H1 (cell line): ENCODE data around the gene KIF5A. TPM values are rescaled to one million over a fixed set of nuclear protein-coding genes. Genes with fewer than 3 reads are reported as not detected.

Experiments
- CTCF ChIA-PET: fragments of 300-600 bp; sonication (Branson Sonifier 250); formaldehyde crosslinking; loops from one replicate; lab custom pipeline; 2021; ENCODE audit not compliant: partially characterized antibody; lab: Charles Lee
- POLR2A ChIA-PET: fragments of 300-600 bp; sonication (Branson Sonifier 250); formaldehyde crosslinking; loops from one replicate; lab custom pipeline; 2021; ENCODE audit warnings: inconsistent platforms; ENCODE audit not compliant: partially characterized antibody; lab: Charles Lee
- DNase-seq, 2 experiments: peaks; one replicate each; pipeline versions ENCODE4 v3.0.0 to v3.0.0-alpha.2; 2010 to 2022; ENCODE audit warnings: low spot score in 2 of 2, low read depth in 1 of 2, mixed read lengths in 1 of 2
- FAIRE-seq: peaks from 2 replicates; lab custom pipeline; 2011; peaks lifted over from hg19 to GRCh38; lab: Jason Lieb, UNC
- H2AFZ ChIP-seq: 2 replicates; pipeline ENCODE4 v1.8.1; 2012; ENCODE audit warnings: low read length, inconsistent platforms
- H2AK5ac ChIP-seq: 2 replicates; pipeline ENCODE4 v1.6.1; 2013; ENCODE audit warnings: low read depth, low read length
- H2BK120ac ChIP-seq: replicated peaks from 2 replicates; pipeline ENCODE3; 2013; ENCODE audit warnings: low read depth, low read length, inconsistent platforms
- H2BK12ac ChIP-seq: 2 replicates; pipeline ENCODE4 v1.6.1; 2013; ENCODE audit warnings: low read depth, low read length
- H2BK15ac ChIP-seq: 2 replicates; pipeline ENCODE4 v1.6.1; 2013; ENCODE audit warnings: low read length
- H2BK20ac ChIP-seq: 2 replicates; pipeline ENCODE4 v1.6.1; 2013; ENCODE audit warnings: low read length
- H2BK5ac ChIP-seq: 2 replicates; pipeline ENCODE4 v1.6.1; 2013; ENCODE audit warnings: low read depth, low read length
- H3K14ac ChIP-seq: 2 replicates; pipeline ENCODE4 v1.6.1; 2013; ENCODE audit warnings: inconsistent platforms; ENCODE audit not compliant: insufficient read length
- H3K18ac ChIP-seq: 2 replicates; pipeline ENCODE4 v1.6.1; 2013; ENCODE audit warnings: low read length; ENCODE audit errors: extremely low read depth
- H3K23ac ChIP-seq: 2 replicates; pipeline ENCODE4 v1.6.1; 2013; ENCODE audit warnings: inconsistent platforms; ENCODE audit not compliant: insufficient read length
- H3K23me2 ChIP-seq: 2 replicates; pipeline ENCODE4 v1.6.1; 2013; ENCODE audit warnings: low read depth, low read length
- H3K27ac ChIP-seq: 2 replicates; pipeline ENCODE4 v1.6.1; 2011; ENCODE audit warnings: low read depth, low read length, inconsistent platforms
- H3K27me3 ChIP-seq, 4 experiments: replicated peaks in 1 of 4; 1 replicate in 1 of 4; 2 replicates in 3 of 4; pipeline versions ENCODE4 v1.6.1 to v1.8.1; 2011 to 2013; ENCODE audit warnings: low read length in 3 of 4, mild to moderate bottlenecking in 3 of 4, inconsistent platforms in 2 of 4, mixed read lengths in 2 of 4, moderate library complexity in 1 of 4; ENCODE audit not compliant: control insufficient read depth in 3 of 4, insufficient read depth in 3 of 4; ENCODE audit errors: extremely low read depth in 1 of 4
- H3K36me3 ChIP-seq, 4 experiments: 2 replicates each; pipeline versions ENCODE4 v1.6.1 to v1.8.1; 2011 to 2013; ENCODE audit warnings: mild to moderate bottlenecking in 4 of 4, low read length in 3 of 4, moderate library complexity in 2 of 4, control low read depth in 1 of 4, inconsistent platforms in 1 of 4; ENCODE audit not compliant: insufficient read depth in 4 of 4, control insufficient read depth in 2 of 4
- H3K4ac ChIP-seq: replicated peaks from 2 replicates; pipeline ENCODE3; 2013; ENCODE audit warnings: low read length, low read depth, mixed read lengths, inconsistent platforms; ENCODE audit not compliant: insufficient read length
- H3K4me1 ChIP-seq, 4 experiments: replicated peaks in 1 of 4; 1 replicate in 1 of 4; 2 replicates in 3 of 4; pipeline versions ENCODE4 v1.6.1 to v1.8.1; 2011 to 2013; ENCODE audit warnings: low read length in 3 of 4, inconsistent platforms in 2 of 4, mixed read lengths in 1 of 4; ENCODE audit not compliant: insufficient read depth in 4 of 4, control insufficient read depth in 3 of 4
- H3K4me2 ChIP-seq, 2 experiments: 2 replicates each; pipeline versions ENCODE4 v1.6.1 to v1.8.1; 2011 to 2013; ENCODE audit warnings: low read depth in 2 of 2, low read length in 2 of 2, control low read depth in 1 of 2, inconsistent platforms in 1 of 2, mild to moderate bottlenecking in 1 of 2; ENCODE audit not compliant: insufficient read depth in 1 of 2
- H3K4me3 ChIP-seq, 4 experiments: fragments of 200-600, 300-600 bp in 1 of 4; sonication (generic), shearing (Covaris generic), sonication (Bioruptor Twin) in 1 of 4; 2 replicates each; pipeline versions ENCODE4 v1.5.1 to v1.8.1; 2011 to 2016; ENCODE audit warnings: low read length in 4 of 4, low read depth in 3 of 4, control low read depth in 2 of 4, inconsistent platforms in 2 of 4, mild to moderate bottlenecking in 2 of 4, mixed read lengths in 1 of 4, moderate library complexity in 1 of 4; ENCODE audit not compliant: insufficient read depth in 2 of 4; ENCODE audit errors: extremely low read depth in 1 of 4
- H3K56ac ChIP-seq: replicated peaks from 2 replicates; pipeline ENCODE3; 2013; ENCODE audit warnings: low read depth, mild to moderate bottlenecking, mixed read lengths, low read length, inconsistent platforms; ENCODE audit not compliant: insufficient read length
- H3K79me1 ChIP-seq: 2 replicates; pipeline ENCODE4 v1.6.1; 2013; ENCODE audit warnings: low read depth, low read length, control low read depth
- H3K79me2 ChIP-seq, 2 experiments: 2 replicates each; pipeline versions ENCODE4 v1.6.1 to v1.8.1; 2012 to 2013; ENCODE audit warnings: low read length in 2 of 2, mild to moderate bottlenecking in 2 of 2, inconsistent platforms in 1 of 2; ENCODE audit not compliant: insufficient read depth in 2 of 2, control insufficient read depth in 1 of 2
- H3K9ac ChIP-seq, 4 experiments: replicated peaks in 1 of 4; 1 replicate in 1 of 4; 2 replicates in 3 of 4; pipeline versions ENCODE4 v1.6.1 to v1.8.1; 2011 to 2013; ENCODE audit warnings: low read depth in 3 of 4, low read length in 3 of 4, control low read depth in 2 of 4, mild to moderate bottlenecking in 2 of 4, moderate library complexity in 2 of 4, inconsistent platforms in 1 of 4; ENCODE audit errors: extremely low read depth in 1 of 4
- H3K9me3 ChIP-seq, 2 experiments: 2 replicates each; pipeline versions ENCODE4 v1.6.1 to v1.8.1; 2012 to 2013; ENCODE audit warnings: mild to moderate bottlenecking in 2 of 2, moderate library complexity in 2 of 2, control low read depth in 1 of 2, inconsistent platforms in 1 of 2, low read depth in 1 of 2, low read length in 1 of 2, mixed read lengths in 1 of 2; ENCODE audit not compliant: insufficient read depth in 2 of 2
- H4K20me1 ChIP-seq, 2 experiments: replicated peaks in 1 of 2; 2 replicates each; pipeline versions ENCODE3 to v1.8.1; 2011 to 2013; ENCODE audit warnings: inconsistent platforms in 2 of 2, low read length in 2 of 2, mild to moderate bottlenecking in 1 of 2; ENCODE audit not compliant: insufficient read depth in 2 of 2, control insufficient read depth in 1 of 2
- H4K5ac ChIP-seq: 2 replicates; pipeline ENCODE4 v1.6.1; 2013; ENCODE audit warnings: low read length, low read depth, mixed read lengths, inconsistent platforms; ENCODE audit not compliant: insufficient read length
- H4K8ac ChIP-seq: 2 replicates; pipeline ENCODE4 v1.8.0; 2013; ENCODE audit warnings: mild to moderate bottlenecking, moderate library complexity, low read length, inconsistent platforms; ENCODE audit not compliant: insufficient read depth; ENCODE audit errors: extremely low read depth
- H4K91ac ChIP-seq: replicated peaks from 2 replicates; pipeline ENCODE3; 2013; ENCODE audit warnings: low read length, mixed read lengths, inconsistent platforms; ENCODE audit not compliant: insufficient read length
- ATF3 ChIP-seq: IDR thresholded peaks from 2 replicates; pipeline ENCODE4 v1.6.1; 2011; ENCODE audit warnings: low read depth, mild to moderate bottlenecking, low read length; ENCODE audit not compliant: insufficient read depth
- CBX5 ChIP-seq: fragments of 300-800, 300-1000 bp; sonication (generic); IDR thresholded peaks from 2 replicates; pipeline ENCODE4 v1.7.1; 2016; ENCODE audit warnings: antibody characterized with exemption, low read length, low read depth
- MAFK ChIP-seq: IDR thresholded peaks from 2 replicates; pipeline ENCODE4 v1.6.1; 2012; ENCODE audit warnings: low read depth, mild to moderate bottlenecking, improper control_type of control experiment, low read length
- NRF1 ChIP-seq: IDR thresholded peaks from 2 replicates; pipeline ENCODE4 v1.6.1; 2011; ENCODE audit warnings: mild to moderate bottlenecking, low read depth, low read length, improper control_type of control experiment
- RNF2 ChIP-seq: fragments of 200-900, 300-1000 bp; sonication (generic); IDR thresholded peaks from 2 replicates; pipeline ENCODE4 v1.7.1; 2016; ENCODE audit warnings: borderline replicate concordance, low read depth, mild to moderate bottlenecking, antibody characterized with exemption, low read length; ENCODE audit not compliant: poor library complexity, severe bottlenecking; ENCODE audit errors: missing control alignments
- WGBS, 2 experiments: shearing (Covaris generic) in 1 of 2; methylation state at CpG; one replicate each; pipeline versions ENCODE4 v1.1.6 to v1.1.7; 2013 to 2015; ENCODE audit warnings: low lambda C conversion rate in 2 of 2, mixed read lengths in 2 of 2, inconsistent platforms in 1 of 2, low coverage in 1 of 2, missing lambda C conversion rate in 1 of 2; ENCODE audit not compliant: insufficient replicate concordance in 2 of 2, insufficient coverage in 1 of 2, insufficient read length in 1 of 2; ENCODE audit errors: extremely low coverage in 1 of 2, missing lambda C conversion rate in 1 of 2; 5-methylcytosine and 5-hydroxymethylcytosine counted together
- polyA plus RNA-seq, 7 experiments: library from polyadenylated mRNA; depleted of rRNA in 3 of 7; stranded (reverse) in 5 of 7; unstranded in 2 of 7; fragments of >200 nt in 5 of 7; fragments of 200-250 nt in 2 of 7; gene quantifications; 1 replicate in 5 of 7; 2 replicates in 1 of 7; 4 replicates in 1 of 7; pipeline versions ENCODE4 v1.2.1 to v1.2.3, GENCODE V29; 2011 to 2013; ENCODE audit warnings: missing spikeins in 2 of 7, mixed read lengths in 2 of 7
- total RNA-seq: library from RNA; stranded (reverse); fragmentation: NEBNext Ultra II Directional; extraction: Animal tissue kit (Norgen Biotek cat#: 25700); gene quantifications from 2 replicates; pipeline ENCODE4 v1.2.1, GENCODE V29; 2021

The KIF5A gene
- total and polyA plus RNA-seq, 2 of the 8 experiments (the other 6 are each of a cell fraction or from before 2014, with no cell fraction given): 10.7 to 21.9 TPM

- ChIA-PET CTCF (interaction anchor here (0.7 to 1.6 kb wide), 6 partner anchors 19 to 1764 kb away, joined by 3 to 4 read pairs (median 3); partner anchors contain the start of gene INHBE), POLR2A (interaction anchor here (0.6 to 3.9 kb wide), 6 partner anchors 8 to 366 kb away, joined by 3 to 60 read pairs (median 6); partner anchors contain the start of genes DDIT3 and MBD6)
- 92% methylated on average over 7 of the region's 7 CpGs; no CpG with 5 or more reads in 1 of the 2 experiments for WGBS, 2 experiments
- no peaks in the 10 kb centered on the region for H3K4me1 ChIP-seq
- H3K9me3 ChIP-seq: no peaks in the 10 kb centered on the region; a peak in 1 of 4 replicates
- H3K27me3 ChIP-seq: no peaks in the 10 kb centered on the region
- H4K5ac ChIP-seq: no peak overlapping the region
- FAIRE-seq: no peak
- TF ChIP-seq NRF1 (no peak), ATF3 (no peak), RNF2 (no peak), MAFK (no peak), CBX5 (no peak)
- no peak overlapping the region for H3K56ac ChIP-seq
- H3K4ac ChIP-seq: no peak overlapping the region
- H3K79me2 ChIP-seq: no peaks in the 10 kb centered on the region
- no peak overlapping the region for H3K23ac ChIP-seq
- no peak overlapping the region for H3K14ac ChIP-seq
- no peak overlapping the region for H2BK120ac ChIP-seq
- H2BK20ac ChIP-seq: no peak overlapping the region
- no peak overlapping the region for H2BK12ac ChIP-seq
- no peak overlapping the region for H4K91ac ChIP-seq
- no peak for DNase-seq
- no peak overlapping the region for H3K4me3 ChIP-seq
- H2AK5ac ChIP-seq: no peak overlapping the region
- H2BK5ac ChIP-seq: no peak overlapping the region
- no peak overlapping the region for H3K9ac ChIP-seq
- no peak overlapping the region for H3K4me2 ChIP-seq
- no peak overlapping the region for H3K27ac ChIP-seq
- peaks cover 48 to 84% (median 69%) of the 10 kb centered on the region in 4 experiments for H3K36me3 ChIP-seq
- H4K20me1 ChIP-seq: peaks cover 2 to 9% of the 10 kb centered on the region in 2 experiments
- H3K23me2 ChIP-seq: no peaks in the 10 kb centered on the region
- no peak overlapping the region for H3K18ac ChIP-seq
- H2BK15ac ChIP-seq: no peak overlapping the region
- no peak overlapping the region for H4K8ac ChIP-seq
- no peak overlapping the region for H2AFZ ChIP-seq
- H3K79me1 ChIP-seq: no peaks in the 10 kb centered on the region; the same call in 1 of the 2 replicates
These were observed 38.1 kb upstream of the KIF5A start for GRCh38 chr12:57511588-57512325.
